ENCODE results near the gene PDHX. TPM values are rescaled to one million over a fixed set of nuclear protein-coding genes. Genes with fewer than 3 reads are reported as not detected.

The PDHX gene
- total RNA-seq, 1 experiment from 2014 or later = 23.2 TPM

DNA sequence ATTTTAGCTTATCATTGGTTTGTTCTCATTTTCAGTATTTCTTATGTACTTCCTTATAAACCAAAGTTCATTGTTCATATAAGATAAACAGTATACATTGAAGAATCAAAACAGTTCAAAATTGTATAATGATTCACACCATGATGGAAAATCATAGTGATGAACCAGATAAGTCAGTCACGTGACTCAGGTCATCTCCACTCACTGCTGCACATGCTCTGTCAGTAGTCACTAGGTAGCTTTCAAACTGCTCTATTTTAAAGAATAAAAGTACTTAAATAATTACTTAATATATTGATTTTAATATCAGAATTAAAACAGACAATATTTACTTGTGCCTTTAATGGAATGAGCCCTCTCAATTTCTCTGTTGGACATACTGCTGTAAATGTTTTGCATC, 37.5 kb downstream of the PDHX start:
- DNase-seq (ENCODE audit: low spot score) = no peak

GRCh38 chr11:34957206-34957605, 40.8 kb downstream of the PDHX start:
- no peak for DNase-seq (ENCODE audit: low spot score)

- DNase-seq (ENCODE audit: low spot score) = no peak
Measured at GRCh38 chr11:34957606-34958005, 41.2 kb downstream of the PDHX start.

DNA sequence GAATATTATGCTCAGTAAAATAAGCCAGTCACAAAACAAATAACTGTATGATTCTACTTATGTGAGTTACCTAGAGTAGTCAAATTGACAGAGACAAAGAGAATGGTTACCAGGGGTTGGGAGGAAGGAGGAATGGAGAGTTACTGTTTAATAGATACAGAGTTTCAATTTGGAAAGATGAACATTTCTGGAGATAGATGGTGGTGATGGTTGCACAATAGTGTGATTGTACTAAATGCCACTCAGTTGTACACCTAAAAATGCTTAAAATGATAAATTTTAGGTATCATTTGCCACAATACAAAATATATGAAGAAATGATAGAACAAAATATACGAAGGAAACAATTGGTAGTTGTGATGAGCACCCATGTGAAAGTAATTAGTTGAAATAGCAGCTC, 43.4 kb downstream of the PDHX start:
- DNase-seq (ENCODE audit: low spot score) = no peak

DNA sequence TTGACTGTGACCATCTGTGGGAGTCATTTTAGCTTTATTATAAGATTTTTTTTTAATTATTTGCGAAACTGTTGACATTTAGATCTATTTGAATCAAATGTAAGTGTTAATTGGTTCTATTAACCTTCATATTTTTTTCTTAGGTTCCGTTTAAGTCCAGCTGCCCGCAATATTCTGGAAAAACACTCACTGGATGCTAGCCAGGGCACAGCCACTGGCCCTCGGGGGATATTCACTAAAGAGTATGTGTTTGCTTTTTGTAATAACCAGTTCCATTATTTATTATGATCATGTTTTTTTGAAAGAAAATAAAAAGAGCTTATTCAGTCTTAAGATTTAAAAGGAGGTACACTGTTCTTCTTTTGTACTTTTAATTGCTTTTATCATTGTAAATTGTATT, 43.9 kb downstream of the PDHX start:
- DNase-seq (ENCODE audit: low spot score) = no peak

DNA sequence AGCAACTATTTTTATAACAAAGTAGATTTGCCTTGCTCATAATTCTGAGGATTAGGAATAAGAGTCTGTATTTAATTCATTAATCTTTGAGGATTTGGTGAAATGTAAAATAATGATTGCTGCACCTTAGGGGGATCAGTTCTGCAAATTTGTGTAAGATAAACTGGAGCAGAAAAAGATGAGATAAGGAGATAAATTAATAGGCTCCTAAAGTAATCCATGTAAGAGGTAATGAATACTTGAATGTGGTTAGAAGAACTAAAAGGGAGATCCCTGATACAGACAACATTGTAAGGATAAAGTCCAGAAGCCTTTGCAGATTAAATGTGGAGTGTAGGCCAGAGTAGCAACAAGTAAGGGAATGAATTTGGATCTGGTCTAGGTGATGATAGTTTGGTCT, 45.6 kb downstream of the PDHX start:
- DNase-seq (ENCODE audit: low spot score) = no peak

GRCh38 chr11:34963351-34963750, 46.9 kb downstream of the PDHX start:
- no peak for DNase-seq (ENCODE audit: low spot score)

- no peak for DNase-seq (ENCODE audit: low spot score)
Measured at GRCh38 chr11:34964610-34965331, 48.4 kb downstream of the PDHX start.

GRCh38 chr11:34968862-34969261, 52.4 kb downstream of the PDHX start:
- DNase-seq (ENCODE audit: low spot score) = no peak

DNA sequence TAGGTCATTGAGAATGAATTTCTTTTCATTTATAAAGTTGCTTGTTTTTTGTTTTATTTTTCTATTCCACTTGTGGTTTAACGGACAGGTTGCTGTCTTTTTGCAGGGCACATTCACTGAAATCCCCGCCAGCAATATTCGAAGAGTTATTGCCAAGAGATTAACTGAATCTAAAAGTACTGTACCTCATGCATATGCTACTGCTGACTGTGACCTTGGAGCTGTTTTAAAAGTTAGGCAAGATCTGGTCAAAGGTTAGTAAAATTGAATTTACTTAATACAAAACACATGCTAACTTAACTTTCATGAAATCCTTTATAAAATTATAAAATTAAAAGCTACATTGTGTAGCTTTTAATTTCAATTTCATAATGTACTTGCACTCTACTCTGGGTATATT, 53.6 kb downstream of the PDHX start:
- DNase-seq (ENCODE audit: low spot score) = no peak

DNA sequence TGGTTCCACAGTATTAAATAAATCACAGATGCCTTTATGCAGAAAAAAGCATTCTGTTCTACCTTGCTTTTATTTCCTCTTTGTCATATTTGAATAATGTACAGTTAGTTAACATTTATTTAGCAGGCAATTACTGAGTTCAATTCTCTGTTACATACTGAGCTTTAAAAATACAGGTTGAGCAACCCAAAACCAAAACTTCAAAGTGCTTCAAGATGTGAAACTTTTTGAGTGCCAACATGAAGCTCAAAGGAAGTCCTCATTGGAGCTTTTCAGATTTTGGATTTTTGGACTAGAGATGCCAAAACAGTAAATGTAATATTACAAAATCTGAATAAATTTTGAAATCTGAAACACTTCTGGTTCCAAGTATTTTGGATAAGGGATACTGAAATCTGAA, 54.1 kb downstream of the PDHX start:
- DNase-seq (ENCODE audit: low spot score) = no peak

DNA sequence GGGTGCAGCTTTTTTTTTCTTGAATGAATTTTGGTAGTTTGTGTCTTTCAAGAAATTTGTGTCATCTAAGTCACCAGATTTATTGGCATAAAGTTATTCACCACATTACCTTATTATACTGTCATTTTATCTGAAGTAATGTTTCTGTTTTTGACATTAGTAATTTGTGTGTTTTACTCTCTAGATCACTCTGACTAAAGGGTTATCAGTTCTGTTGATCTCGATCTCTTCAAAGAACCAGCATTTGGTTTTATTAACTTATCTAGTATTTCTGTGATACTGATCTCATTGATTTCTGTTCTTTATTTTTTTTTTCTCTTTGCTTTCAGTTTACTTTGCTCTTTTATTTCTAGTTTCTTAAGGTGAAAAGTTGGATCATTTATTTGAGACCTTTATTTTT, 55.5 kb downstream of the PDHX start:
- DNase-seq (ENCODE audit: low spot score) = no peak

DNA sequence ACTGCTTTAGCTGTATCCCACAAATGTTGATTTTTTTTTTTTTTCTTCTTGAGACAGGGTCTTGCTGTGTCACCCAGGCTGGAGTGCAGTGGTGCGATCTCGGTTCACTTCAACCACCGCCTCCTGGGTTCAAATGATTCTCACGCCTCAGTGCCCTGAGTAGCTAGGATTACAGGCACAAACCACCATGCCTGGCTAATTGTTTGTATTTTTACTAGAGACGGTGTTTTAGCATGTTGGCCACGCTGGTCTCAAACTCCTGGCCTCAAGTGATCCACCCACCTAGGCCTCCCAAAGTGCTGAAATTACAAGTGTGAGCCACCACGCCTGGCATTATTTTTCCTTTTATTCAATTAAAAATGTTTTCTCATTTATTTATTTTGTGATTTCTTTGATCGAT, 55.9 kb downstream of the PDHX start:
- DNase-seq (ENCODE audit: low spot score) = no peak

DNA sequence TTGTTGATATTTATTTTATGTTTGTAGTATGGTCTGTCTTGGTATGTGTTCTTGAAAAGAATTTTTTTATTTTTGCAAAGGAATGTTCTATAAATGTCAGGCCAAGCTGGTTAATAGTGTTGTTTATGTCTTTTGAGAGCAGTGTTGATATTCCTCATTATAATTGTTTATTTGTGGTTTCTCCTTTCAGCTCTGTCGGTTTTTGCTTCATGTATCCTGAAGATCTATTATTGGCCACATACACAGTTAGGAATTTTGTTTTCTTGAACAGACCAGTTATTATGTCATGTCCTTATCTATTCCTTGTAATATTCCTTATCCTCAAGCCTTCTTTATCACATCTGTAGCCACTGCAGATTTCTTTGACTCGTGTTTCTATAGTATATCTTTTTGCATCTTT, 56.5 kb downstream of the PDHX start:
- DNase-seq (ENCODE audit: low spot score) = no peak

DNA sequence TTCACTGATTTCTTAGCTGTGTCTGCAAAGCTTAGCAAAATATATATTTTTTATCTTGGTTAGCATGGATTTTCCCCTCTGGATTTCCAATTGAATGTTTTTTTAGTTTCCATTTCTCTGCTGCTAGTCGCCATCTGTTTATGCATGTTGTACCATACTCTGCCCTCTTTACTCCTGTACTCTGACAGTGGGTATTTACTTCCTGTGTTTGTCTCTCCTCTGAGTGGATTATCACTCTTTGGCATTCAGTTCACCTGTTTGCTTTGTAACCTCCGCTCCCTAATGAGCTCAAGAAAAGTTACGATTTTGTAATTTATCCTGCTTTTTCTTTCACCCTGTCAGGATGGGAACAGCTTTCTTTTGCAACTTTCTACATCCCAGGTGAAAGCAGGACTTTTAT, 59.1 kb downstream of the PDHX start:
- DNase-seq (ENCODE audit: low spot score) = no peak

DNA sequence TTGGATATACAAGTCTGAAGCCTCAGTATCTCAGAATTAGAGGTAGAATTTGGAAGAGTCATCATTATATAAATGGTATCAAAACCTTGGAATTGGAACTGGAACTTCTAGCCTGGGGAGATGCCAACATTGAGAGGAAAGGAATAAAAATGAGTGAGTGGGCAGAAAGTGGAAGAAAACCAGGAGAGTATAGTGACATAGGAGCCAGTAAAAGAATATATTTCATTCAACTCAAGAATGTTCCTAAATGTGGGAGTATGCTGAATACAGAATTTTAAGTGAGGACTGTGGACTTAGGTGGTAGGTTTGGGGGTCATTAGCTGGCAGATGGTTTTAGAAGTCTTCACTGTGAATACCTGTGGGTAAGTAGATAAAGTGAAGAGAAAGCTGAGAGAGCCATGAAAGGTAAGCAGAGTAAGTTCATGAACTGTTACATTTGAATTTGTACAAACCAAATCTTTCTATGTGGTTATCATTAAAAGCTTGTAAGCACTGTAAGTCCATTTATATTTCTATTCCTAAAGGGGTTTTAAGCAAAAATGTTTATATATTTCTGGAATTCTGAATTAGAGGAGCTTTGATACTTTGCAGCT, 60.2 kb downstream of the PDHX start:
- no peak for DNase-seq (ENCODE audit: low spot score)

DNA sequence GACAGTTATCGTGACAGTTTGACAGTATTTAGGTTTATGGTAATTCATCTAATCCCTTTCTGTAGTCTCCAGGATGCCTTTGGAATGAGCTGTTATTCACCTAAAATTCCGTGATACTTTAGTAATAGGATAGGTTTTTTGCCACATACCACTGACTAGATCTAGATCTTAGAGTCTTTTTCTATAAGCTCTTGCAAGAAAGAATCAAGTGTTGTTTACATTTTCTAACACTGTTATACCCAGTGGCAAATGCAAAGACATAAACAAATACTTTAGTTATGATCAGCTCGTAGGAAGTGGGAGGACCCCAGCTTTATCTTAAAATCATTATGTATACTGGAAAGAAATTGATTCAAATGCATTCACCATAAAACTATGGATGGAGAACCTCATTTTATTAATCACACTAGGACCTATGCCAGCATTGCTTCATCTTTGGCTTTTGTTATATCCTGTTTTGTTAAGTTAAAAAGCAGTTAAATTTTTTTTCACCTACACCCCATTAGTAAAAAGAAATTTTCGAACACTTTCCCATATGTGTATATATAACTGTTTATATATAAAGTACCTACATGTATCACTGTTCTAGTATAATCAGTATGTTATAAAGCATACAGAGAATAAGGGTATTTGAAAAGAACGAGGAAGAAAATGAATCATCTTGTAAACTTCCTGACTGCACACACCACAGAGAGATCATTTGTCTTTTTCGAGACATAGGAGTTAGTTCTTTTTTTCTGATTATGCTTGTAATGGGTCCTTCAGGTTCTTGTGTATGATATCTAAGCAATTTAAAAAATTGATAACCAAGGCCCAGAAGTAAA, 60.9 kb downstream of the PDHX start:
- peak; percentile 65 for DNase-seq (ENCODE audit: low spot score)

DNA sequence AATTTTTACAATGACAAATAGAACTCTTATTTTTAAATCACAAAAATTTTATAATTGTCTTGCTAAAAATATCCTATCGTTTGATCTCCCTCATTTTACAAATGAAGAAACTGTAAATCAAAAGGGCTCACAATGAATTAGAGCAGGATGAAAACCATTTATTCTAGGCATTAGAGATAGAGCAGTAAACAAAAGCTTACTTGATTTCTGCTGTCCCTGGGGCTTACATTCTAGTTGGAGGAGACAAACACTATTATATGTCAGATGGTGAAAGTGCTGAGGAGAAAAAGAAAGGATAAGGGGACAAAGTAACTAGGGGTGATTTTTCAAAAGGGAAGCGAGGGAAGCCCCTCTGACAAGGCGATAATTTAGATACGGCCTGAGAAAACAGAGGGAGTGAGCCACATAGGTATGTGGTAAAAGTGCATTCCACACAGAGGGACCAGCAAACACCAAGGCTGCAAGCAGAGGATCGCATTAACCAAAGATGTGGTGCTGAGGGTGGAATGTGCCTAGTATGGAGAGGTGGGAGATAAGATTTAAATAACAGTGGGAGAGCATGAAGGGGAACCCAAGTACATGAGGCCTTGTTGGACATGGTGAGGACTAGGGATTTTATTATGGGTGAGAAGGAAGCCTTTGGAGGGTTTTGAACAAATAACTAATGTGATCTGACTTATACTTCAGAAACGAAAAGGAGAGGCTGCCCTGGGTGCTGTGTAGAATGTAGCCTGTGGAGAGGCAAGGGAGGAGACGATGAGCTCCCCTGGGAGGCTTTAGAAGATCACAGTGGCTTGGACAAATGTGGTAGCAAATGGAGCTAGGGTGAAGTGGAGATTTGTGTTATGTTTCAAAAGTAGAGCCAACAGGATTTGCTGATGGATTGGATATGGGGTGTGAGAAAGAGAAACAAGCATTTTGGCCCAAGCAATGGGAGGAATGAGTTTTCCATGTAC, 62.1 kb downstream of the PDHX start:
- DNase-seq (ENCODE audit: low spot score) = no peak

DNA sequence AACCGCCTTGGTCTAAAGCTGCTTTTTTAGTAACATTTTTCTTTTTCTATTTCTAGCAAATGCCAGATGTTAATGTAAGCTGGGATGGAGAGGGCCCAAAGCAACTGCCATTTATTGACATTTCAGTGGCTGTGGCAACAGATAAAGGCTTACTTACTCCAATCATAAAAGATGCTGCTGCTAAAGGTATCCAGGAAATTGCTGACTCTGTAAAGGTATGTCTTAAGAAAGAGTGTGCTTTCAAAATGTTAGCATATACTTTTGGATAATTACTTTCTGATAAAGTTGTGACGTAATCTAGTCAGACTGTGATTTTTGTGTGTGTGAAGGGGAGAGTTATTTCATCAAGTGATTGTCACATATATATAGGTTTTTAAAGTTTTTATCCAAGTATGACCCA, 68.1 kb downstream of the PDHX start:
- DNase-seq (ENCODE audit: low spot score) = no peak

- DNase-seq (ENCODE audit: low spot score) = no peak
Measured at GRCh38 chr11:34986883-34987520, 70.6 kb downstream of the PDHX start.

DNA sequence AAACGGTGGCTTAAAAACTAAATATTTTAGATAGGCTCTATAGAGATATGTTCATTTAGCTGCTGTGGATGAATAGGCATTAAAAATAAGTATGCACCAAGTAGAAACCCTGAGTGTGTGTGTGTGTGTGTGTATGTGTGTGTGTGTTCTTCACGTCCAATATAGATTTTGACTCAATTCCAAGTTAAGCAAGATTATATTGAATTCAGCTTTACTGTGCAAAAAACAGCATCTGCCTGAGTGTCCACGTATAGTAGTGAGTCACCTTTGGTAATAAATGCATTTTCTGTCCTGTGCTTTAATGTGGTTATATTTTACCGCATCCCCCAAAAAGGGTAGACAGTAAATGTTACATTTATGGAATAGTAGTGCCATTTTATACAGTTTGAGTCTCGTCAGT, 71.2 kb downstream of the PDHX start:
- no peak for DNase-seq (ENCODE audit: low spot score)

Measured in HT-29 (cell line).